Loucy (cell line): ENCODE results near the gene ZBED1.

Source experiments
- CTCF ChIP-seq: fragments of 200-600 bp; sonication (generic); conservative IDR thresholded peaks from 2 replicates; pipeline ENCODE4 v1.5.1; 2014; ENCODE audit warnings: mild to moderate bottlenecking, antibody characterized with exemption, low read length
- EZH2phosphoT487 ChIP-seq: fragments of 200-600 bp; IDR thresholded peaks from 2 replicates; pipeline ENCODE4 v1.6.1; 2018; ENCODE audit warnings: antibody characterized with exemption, mild to moderate bottlenecking, moderate library complexity, borderline replicate concordance

GRCh38 chrX:2483398-2484060, 17.2 kb downstream of the ZBED1 start:
- TF ChIP-seq CTCF (no peak), EZH2phosphoT487 (no peak)
